UCSD-AML1 (cell line): Measurements from ENCODE around the gene FERMT1.

Source experiments
- DNase-seq: peaks from one replicate; lab custom pipeline; 2025; ENCODE audit not compliant: unreplicated experiment; lab: John Stamatoyannopoulos, UW

The FERMT1 gene, protein sequence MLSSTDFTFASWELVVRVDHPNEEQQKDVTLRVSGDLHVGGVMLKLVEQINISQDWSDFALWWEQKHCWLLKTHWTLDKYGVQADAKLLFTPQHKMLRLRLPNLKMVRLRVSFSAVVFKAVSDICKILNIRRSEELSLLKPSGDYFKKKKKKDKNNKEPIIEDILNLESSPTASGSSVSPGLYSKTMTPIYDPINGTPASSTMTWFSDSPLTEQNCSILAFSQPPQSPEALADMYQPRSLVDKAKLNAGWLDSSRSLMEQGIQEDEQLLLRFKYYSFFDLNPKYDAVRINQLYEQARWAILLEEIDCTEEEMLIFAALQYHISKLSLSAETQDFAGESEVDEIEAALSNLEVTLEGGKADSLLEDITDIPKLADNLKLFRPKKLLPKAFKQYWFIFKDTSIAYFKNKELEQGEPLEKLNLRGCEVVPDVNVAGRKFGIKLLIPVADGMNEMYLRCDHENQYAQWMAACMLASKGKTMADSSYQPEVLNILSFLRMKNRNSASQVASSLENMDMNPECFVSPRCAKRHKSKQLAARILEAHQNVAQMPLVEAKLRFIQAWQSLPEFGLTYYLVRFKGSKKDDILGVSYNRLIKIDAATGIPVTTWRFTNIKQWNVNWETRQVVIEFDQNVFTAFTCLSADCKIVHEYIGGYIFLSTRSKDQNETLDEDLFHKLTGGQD

DNA sequence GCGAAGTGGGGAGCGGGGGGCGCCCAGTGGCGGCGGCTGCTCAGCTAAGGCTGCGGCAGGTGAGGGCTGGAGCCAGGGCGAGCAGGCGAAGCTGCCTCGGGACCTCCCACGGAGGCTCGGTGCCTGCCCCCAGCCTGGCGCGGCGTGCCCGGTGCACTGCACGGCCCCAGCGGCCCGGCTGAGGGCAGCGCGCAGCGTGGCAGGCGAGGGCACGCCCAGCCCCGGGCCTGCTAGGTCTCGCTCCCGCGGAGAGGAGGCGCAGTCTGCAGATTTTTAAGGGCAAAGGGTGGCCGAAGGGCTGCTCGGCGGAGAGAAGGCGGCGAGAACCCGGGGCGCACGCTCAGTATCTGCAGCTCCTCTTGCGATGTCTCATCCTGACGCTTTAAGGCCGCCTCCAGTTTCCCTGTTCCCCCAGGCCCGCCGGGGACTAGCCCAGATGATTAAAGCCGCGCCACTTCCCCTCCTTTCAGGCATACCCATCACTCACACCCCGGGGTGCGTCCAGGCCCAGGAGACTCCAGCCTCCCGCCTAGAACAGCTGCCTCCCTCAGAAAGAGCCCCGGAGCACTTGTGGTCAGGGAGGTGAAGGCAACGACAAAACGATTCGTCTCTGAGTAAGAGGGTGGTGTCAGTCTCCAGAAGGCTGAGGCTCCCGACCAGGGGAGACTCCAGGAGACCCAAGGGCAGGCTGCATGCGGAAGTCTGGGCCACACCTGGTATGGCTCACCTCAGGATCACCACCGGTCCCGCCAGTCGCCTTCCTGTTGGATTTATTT, at the start of gene FERMT1:
Gene FERMT1 (minus strand): TSS at position 158 of the 776 bp plus-strand sequence. CDS start 3,476 bp downstream, outside the sequence.
- DNase-seq: peak; percentile 42

- DNase-seq: no peak
Measured at GRCh38 chr20:6169251-6169650, 46.4 kb upstream of the FERMT1 start.

- DNase-seq: no peak
Measured at GRCh38 chr20:6168204-6168603, 45.4 kb upstream of the FERMT1 start.

- no peak for DNase-seq
Measured at GRCh38 chr20:6165346-6165745, 42.5 kb upstream of the FERMT1 start.

DNA sequence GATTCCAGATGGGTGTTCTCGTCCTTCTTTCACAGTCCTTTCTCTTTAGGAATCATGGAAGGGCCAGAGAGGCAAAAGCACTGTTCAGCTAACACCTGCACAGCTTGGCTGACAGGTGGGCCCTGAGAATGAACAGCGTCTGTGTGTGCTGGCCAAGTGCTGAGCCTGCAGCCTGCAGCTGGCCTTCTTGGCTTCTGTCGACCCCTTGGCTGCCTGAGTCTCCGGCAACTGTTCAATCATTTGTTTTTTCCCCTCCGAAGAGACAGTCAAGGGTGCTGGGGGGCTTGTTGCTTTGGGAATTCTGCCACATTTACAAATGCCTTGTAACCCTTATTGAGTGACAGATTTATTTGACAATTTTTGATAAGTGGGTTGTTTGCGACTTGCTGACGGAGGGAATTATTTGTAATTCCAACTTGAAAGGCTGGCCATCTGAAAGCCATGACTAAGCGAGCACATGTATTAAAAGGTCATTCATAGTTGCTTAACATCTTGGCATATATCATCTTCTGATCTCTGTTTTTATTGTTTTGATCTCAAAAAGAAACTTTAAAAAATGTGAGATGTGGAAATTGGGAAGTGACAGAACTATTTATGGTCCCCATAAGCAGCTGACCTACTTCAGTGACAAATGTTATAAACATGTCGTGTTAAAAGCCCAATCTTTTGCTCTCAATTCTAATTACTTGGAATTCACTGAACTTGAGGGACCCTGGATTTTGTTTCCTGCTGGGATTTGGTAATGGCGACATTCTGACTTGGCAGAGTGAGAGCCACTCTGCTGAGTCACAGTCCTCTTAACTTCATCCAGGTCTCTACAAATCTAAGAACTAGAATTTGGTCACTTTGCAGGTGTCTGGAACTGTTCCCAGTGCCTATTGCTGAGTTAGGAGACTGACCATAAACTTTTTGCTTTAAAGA, 41.9 kb upstream of the FERMT1 start:
- no peak for DNase-seq

DNA sequence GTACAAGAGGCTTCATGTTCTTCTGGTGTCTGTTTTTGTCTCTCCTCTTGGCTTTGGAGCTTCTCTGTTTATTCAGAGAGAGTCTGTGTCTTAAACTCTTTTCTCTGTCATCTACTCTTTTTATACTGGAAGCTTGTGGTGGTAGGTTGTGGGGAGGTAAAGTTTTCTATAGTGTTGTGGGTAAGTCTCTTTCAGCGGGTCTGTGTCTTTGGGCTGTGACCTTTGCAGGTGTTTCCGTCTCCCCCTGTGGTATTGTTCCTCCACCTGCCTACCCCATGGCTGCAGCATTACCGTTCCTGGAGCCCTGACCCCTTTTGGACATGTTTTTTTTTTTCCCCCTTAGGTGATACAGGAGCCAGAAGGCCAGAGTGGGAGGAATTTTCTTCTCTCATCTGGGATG, 37.9 kb upstream of the FERMT1 start:
- no peak for DNase-seq

- no peak for DNase-seq
Measured at GRCh38 chr20:6157345-6157744, 34.5 kb upstream of the FERMT1 start.

DNA sequence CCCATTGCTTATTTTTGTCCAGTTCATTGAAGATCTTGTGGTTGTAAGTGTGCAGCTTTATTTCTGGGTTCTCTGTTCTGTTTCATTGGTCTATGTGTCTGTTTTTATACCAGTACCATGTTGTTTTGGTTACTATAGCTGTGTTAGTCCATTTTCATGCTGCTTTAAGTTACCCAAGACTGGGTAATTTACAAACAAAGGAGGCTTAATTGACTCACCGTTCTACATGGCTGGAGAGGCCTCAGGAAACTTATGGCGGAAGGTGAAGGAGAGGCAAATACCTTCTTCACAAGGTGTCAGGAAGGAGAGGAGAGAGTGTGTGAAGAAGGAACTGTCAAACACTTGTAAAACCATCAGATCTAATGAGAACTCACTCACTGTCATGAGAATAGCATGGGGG, 29.9 kb upstream of the FERMT1 start:
- DNase-seq: no peak

- no peak for DNase-seq
Measured at GRCh38 chr20:6148073-6148472, 25.2 kb upstream of the FERMT1 start.

DNA sequence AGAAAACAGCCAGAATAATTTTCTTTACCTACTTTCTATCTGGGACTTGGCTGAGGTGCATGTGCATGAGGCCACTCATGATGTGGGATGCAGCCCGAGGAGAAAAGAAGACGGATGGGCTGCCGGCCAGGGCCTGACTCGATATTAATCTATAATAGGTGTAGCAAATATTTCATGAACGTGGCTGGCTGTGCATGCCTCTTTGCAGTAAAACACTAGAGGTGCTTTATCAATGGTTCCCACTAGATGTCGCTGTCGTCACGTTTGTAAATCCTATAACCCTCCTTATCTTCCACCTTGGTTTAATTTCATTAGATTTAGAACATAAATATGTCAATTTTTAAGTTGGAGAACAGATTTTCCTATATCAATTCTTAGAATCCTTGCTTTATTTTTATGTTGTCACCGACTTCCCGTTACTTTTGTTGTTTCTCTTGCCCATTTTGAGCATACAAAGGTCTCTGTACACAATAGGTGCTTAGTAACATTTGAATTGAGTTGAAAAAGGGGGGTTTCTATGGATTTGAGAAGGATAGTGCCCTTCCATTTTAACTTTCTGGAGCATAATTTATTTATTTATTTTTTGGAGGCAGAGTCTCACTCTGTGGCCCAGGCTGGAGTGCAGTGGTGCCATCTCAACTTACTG, 19.6 kb upstream of the FERMT1 start:
- no peak for DNase-seq

- DNase-seq: no peak
Measured at GRCh38 chr20:6140947-6141346, 18.1 kb upstream of the FERMT1 start.

DNA sequence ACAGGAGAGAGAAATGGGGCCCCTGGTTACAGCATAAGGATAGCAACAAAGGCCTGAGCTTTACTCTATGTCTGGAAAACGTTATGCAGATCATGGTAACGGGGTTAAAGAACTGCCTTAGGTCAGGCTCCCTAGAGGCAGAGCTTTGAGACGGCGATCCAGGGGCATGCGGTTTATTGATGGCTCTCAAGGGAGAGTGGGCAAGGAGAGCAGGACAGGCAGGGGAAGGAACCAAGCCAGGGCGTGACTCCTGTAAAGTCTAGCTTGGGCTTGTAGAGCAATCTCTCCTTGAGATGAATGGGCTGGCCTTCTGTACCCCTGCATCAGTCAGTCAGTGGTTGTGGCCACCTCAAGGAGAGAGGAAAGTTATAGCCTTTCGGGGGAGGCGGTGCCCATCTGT, 12.5 kb upstream of the FERMT1 start:
- DNase-seq: no peak

DNA sequence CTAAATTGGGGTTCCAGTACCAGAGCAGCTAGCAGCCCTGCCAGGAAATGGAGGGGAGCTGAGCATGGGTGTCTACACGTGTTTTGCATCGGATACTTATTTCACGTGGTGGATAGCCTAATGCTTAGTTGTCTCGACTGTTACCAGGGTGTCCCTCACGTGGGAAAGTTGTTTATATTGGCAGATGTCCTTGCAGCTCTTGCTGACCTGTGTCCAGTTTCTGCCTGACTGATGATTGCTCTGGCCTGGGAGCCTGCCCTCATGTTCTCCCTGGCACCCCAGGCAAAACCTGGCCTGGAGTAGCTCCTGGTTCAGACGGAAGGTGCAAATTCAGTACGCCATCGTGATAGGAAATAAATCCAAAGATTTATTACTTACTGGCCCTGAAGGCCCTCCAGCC, 11.8 kb upstream of the FERMT1 start:
- no peak for DNase-seq

DNA sequence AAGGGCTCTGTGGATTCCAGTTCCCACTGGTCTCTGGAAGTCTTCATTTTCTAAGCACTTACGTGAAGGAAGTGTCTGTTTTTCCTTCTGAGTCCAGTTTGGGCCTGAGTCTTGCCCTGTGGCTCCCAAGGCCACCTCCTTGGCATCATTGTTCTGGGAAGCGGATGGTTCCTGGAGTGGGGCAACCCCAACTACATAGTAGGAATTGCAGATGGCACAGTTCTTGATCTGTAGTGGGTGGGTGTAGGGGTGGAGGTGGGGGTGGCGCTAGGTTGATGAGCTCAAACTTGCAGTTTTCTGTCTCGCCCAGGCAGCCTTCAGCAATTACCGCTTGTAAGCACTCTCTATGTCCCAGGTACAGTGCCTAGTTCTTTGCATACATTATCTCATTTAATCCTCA, 7.2 kb upstream of the FERMT1 start:
- no peak for DNase-seq

DNA sequence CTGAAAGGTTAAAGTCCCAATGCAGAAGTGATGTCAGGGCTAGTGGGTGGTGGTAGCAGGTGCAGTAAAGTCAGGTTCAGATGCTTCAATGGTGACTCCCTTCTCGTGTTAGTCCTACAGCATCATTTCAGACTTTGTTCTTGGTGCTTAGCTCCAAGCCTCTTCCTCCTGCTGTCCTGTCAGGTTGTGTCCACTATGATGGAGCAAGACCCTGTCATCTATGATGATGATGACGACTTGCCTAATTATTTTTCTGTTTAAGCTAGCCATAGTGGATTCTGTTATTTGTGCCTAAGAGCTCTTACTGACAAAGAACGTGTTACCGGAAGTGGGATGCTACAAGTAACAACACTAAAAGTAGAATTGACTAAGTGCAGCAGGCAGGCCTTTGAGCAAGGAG, 5.0 kb upstream of the FERMT1 start:
- no peak for DNase-seq

GRCh38 chr20:6126846-6127245, 4.0 kb upstream of the FERMT1 start:
- DNase-seq: no peak

- no peak for DNase-seq
Measured at GRCh38 chr20:6123649-6124014, 802 bp upstream of the FERMT1 start.

GRCh38 chr20:6122111-6122872, 538 bp downstream of the FERMT1 start:
- no peak for DNase-seq

DNA sequence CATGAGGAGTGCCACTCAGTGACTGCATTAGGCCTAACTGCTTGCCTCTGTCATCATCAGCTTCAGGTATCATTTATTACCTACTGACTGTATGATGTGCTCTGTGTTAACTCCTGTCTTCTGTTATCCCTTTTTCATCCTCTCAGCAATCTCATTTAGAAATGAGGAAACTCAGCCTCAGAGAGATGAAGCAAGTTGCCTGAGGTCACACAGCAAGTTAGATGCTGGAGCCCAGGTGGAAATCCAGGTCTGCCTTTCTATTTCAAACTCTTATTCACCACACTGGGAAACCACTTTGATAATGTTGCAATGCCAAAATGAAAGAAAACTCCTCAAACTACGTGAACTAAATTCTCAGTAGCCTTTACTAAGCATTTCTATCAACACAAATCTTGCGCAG, 1.3 kb downstream of the FERMT1 start:
- DNase-seq: no peak
